ENCODE data around the gene MAPT.

DNA sequence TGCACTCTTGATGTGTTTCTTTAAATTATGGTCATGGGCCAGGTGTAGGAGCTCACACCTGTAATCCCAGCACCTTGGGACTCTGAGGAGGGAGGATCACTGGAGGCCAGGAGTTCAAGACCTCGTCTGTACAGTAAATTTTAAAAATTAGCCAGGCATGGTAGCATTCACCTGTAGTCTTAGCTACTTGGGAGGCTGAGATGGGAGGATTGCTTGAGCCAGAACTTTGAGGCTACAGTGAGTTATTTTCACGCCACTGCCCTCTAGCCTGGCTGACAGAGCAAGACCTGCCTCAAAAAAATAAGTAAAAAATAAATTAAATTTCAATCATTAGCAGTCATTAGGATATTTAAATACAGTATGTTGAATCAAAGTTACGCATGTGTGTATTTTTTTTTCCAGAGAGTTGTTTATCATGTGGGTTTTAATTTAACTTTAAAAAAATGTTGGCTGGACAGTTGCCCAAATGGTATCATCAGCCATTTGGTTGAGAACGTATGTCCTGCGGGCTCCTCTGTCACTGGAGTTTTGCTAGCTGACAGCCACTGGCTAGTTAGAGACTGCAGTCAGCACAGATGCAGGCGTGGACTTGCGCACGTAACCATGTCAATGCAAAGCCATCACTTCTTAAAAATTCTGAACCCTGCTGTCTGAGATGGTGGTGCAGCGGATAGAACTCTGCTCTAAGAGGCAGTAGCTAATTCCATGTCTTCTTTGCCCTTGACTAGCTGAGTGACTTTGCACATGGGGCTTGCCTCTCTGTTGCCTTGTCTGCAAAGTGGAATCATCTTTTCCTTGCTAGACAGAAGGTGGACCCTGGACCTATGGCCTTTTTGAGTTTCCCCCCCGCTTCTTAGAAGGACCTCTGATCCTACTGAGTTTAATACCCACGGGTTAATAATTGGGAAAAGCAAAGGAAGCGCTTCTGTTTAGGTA is 40.0 kb downstream of the MAPT start:
- TF ChIP-seq CTCF (IDR thresholded peaks at IDR 0.05; ENCODE audit: borderline replicate concordance, extremely low read depth, low read length, poor library complexity, severe bottlenecking) (no peak), EZH2 (IDR thresholded peaks at IDR 0.05; ENCODE audit: borderline replicate concordance, low read depth, low read length, severe bottlenecking) (no peak)
